HFF-Myc (cell line): ENCODE data around the gene CELF2.

Experiments used
- DNase-seq: peaks from one replicate; pipeline ENCODE4 v3.0.0-alpha.2; 2011; ENCODE audit warnings: low read depth; ENCODE audit errors: extremely low read depth
- H3K4me3 ChIP-seq: replicated peaks from 2 replicates; pipeline ENCODE4 v1.5.1; 2011; ENCODE audit warnings: low read depth, mild to moderate bottlenecking, control low read depth, low read length
- CTCF ChIP-seq: IDR thresholded peaks from 2 replicates; pipeline ENCODE4 v1.5.1; 2012; ENCODE audit warnings: mild to moderate bottlenecking, low read depth, low read length, control low read depth; ENCODE audit errors: missing control alignments

Gene CELF2

GRCh38 chr10:11286261-11286852 is 268.7 kb downstream of the CELF2 start:
- H3K4me3 ChIP-seq: no peak overlapping the region

GRCh38 chr10:11288302-11288701 is 270.6 kb downstream of the CELF2 start:
- no peak overlapping the region for H3K4me3 ChIP-seq
- no peak for DNase-seq
- no peak for TF ChIP-seq CTCF

More at GRCh38 chr10:11286261-11286852, 268.7 kb downstream of the CELF2 start:
- DNase-seq: no peak
- TF ChIP-seq CTCF: no peak

- H3K4me3 ChIP-seq: no peak overlapping the region
- no peak for DNase-seq
- no peak for TF ChIP-seq CTCF
Observed at GRCh38 chr10:11290156-11290890, 272.7 kb downstream of the CELF2 start.

GRCh38 chr10:11292576-11293302 is 275.1 kb downstream of the CELF2 start:
- DNase-seq: no peak
- no peak for TF ChIP-seq CTCF
- no peak overlapping the region for H3K4me3 ChIP-seq

- TF ChIP-seq CTCF: no peak
- no peak for DNase-seq
- H3K4me3 ChIP-seq: no peak overlapping the region
Observed at GRCh38 chr10:11293332-11293731, 275.7 kb downstream of the CELF2 start.

GRCh38 chr10:11294831-11295450 is 277.3 kb downstream of the CELF2 start:
- no peak for TF ChIP-seq CTCF
- no peak for DNase-seq

More at GRCh38 chr10:11294831-11295450, 277.3 kb downstream of the CELF2 start:
- no peak overlapping the region for H3K4me3 ChIP-seq
